Neuronal stem cell (in vitro differentiated cells): Measurements from ENCODE around the gene NTF3.
A peak's percentile ranks its signal among the peaks of the same experiment; 100 is the strongest.

Experiments used
- DNase-seq: peaks from one replicate; pipeline ENCODE4 v3.0.0-alpha.2; 2013; ENCODE audit warnings: low spot score
- H2AFZ ChIP-seq: one replicate; pipeline ENCODE4 v1.6.1; 2013; ENCODE audit warnings: mild to moderate bottlenecking, low read length, inconsistent platforms
- H2AK5ac ChIP-seq: 2 replicates; pipeline ENCODE4 v1.6.1; 2013; ENCODE audit warnings: low read depth, mild to moderate bottlenecking, inconsistent platforms, low read length, moderate library complexity, mixed read lengths
- H2BK120ac ChIP-seq: 2 replicates; pipeline ENCODE4 v1.6.1; 2013; ENCODE audit warnings: low read depth, mild to moderate bottlenecking, inconsistent platforms, low read length, moderate library complexity, mixed read lengths
- H2BK12ac ChIP-seq: one replicate; pipeline ENCODE4 v1.6.1; 2013; ENCODE audit warnings: low read length, inconsistent platforms
- H2BK15ac ChIP-seq: 2 replicates; pipeline ENCODE4 v1.6.1; 2013; ENCODE audit warnings: mild to moderate bottlenecking, low read length, inconsistent platforms, mixed read lengths
- H2BK5ac ChIP-seq: one replicate; pipeline ENCODE4 v1.6.1; 2013; ENCODE audit warnings: inconsistent platforms, mild to moderate bottlenecking, low read length, moderate library complexity
- H3K14ac ChIP-seq: one replicate; pipeline ENCODE4 v1.6.1; 2013; ENCODE audit warnings: low read length, inconsistent platforms
- H3K18ac ChIP-seq: 2 replicates; pipeline ENCODE4 v1.6.1; 2013; ENCODE audit warnings: low read length, inconsistent platforms
- H3K23ac ChIP-seq: 2 replicates; pipeline ENCODE4 v1.6.1; 2013; ENCODE audit warnings: low read depth, mild to moderate bottlenecking, mixed read lengths, low read length, inconsistent platforms; ENCODE audit not compliant: poor library complexity
- H3K27ac ChIP-seq: replicated peaks from 3 replicates; pipeline ENCODE4 v1.5.1; 2013; ENCODE audit warnings: low read length, inconsistent platforms
- H3K27me3 ChIP-seq, 3 experiments: 2 replicates each; pipeline ENCODE4 v1.6.1; 2013; ENCODE audit warnings: low read length in 3 of 3, mild to moderate bottlenecking in 2 of 3, inconsistent platforms in 1 of 3, low read depth in 1 of 3, mixed read lengths in 1 of 3, moderate library complexity in 1 of 3; ENCODE audit not compliant: control insufficient read depth in 3 of 3, insufficient read depth in 3 of 3
- H3K36me3 ChIP-seq, 2 donors: replicated peaks in 1 of 2; 2 replicates each; pipeline ENCODE4 v1.6.1; 2013; ENCODE audit warnings: low read length in 2 of 2; ENCODE audit not compliant: control insufficient read depth in 2 of 2, insufficient read depth in 2 of 2
- H3K4ac ChIP-seq: 2 replicates; pipeline ENCODE4 v1.6.1; 2013; ENCODE audit warnings: inconsistent platforms, mild to moderate bottlenecking, low read length, moderate library complexity
- H3K4me1 ChIP-seq, 2 donors: 1 replicate in 1 of 2; 2 replicates in 1 of 2; pipeline ENCODE4 v1.6.1; 2013; ENCODE audit warnings: low read length in 2 of 2, low read depth in 1 of 2; ENCODE audit not compliant: control insufficient read depth in 2 of 2, insufficient read depth in 1 of 2
- H3K4me2 ChIP-seq: one replicate; pipeline ENCODE4 v1.6.1; 2013; ENCODE audit warnings: mild to moderate bottlenecking, low read length, inconsistent platforms; ENCODE audit not compliant: insufficient read depth, poor library complexity, severe bottlenecking
- H3K4me3 ChIP-seq, 2 donors: 2 replicates each; pipeline ENCODE4 v1.5.1; 2013; ENCODE audit warnings: low read length in 2 of 2, mild to moderate bottlenecking in 2 of 2, inconsistent platforms in 1 of 2, moderate library complexity in 1 of 2
- H3K79me1 ChIP-seq: one replicate; pipeline ENCODE4 v1.6.1; 2013; ENCODE audit warnings: low read depth, mild to moderate bottlenecking, inconsistent platforms, low read length, moderate library complexity
- H3K9ac ChIP-seq: one replicate; pipeline ENCODE4 v1.6.1; 2013; ENCODE audit warnings: mild to moderate bottlenecking, low read depth, low read length, inconsistent platforms; ENCODE audit not compliant: poor library complexity
- H3K9me3 ChIP-seq, 2 donors: replicated peaks in 1 of 2; 2 replicates each; pipeline versions ENCODE3 to v1.6.1; 2013; ENCODE audit warnings: low read length in 2 of 2, mild to moderate bottlenecking in 2 of 2, inconsistent platforms in 1 of 2, low read depth in 1 of 2, mixed read lengths in 1 of 2, moderate library complexity in 1 of 2; ENCODE audit not compliant: control insufficient read depth in 2 of 2, insufficient read depth in 1 of 2
- H4K8ac ChIP-seq: one replicate; pipeline ENCODE4 v1.6.1; 2013; ENCODE audit warnings: low read depth, mild to moderate bottlenecking, inconsistent platforms, low read length, moderate library complexity
- H4K91ac ChIP-seq: one replicate; pipeline ENCODE4 v1.6.1; 2013; ENCODE audit warnings: low read length, low read depth, mild to moderate bottlenecking, inconsistent platforms; ENCODE audit not compliant: poor library complexity
- WGBS, 2 donors: extraction: QIAGEN DNeasy Blood & Tissue Kit; methylation state at CpG; one replicate each; pipeline ENCODE4 v1.1.7; 2013; ENCODE audit warnings: missing lambda C conversion rate in 2 of 2, mixed read lengths in 1 of 2; ENCODE audit not compliant: insufficient read length in 2 of 2, insufficient replicate concordance in 1 of 2; ENCODE audit errors: extremely low coverage in 2 of 2; 5-methylcytosine and 5-hydroxymethylcytosine counted together

The NTF3 gene

DNA sequence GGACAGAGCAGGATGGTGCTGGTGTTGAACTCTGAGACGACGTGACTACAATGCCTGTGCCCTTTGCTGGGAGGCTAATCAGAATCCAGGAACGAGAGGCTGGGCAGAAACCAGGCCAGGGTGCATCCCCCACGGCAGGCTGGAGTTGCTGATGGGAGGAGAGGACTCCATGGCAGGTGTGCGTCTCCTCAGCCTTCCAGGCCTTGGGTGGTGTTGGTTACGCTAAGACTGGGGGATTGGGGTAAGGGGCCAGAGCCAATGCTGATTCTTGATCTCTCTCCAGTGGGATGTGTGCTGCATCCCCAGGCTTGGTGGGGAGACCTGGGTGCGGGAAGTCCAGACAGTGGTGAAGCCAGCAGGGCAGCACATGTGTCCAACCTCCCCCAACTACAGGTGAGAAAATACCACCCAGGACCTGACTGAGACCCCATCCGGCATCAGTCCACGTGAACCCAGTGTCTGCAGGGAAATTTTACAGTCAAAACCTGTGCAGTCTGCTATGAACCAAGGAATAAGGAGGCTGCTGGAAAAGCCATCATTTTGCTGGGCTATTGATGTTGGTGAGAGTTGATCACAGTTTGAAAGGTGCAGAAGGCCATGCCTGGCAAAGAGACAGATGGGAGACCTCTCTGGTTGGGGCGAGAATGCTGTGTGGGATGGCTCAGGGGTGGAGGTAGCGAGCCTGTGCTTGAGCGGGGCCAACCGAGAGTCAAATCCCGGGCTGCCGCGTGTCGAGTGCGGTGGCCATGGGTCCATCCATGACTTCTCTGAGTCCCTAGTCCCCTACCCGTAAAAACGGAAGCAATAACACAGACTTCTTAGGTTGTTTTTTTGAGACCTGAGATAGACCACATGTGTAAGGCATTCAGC lies 89.8 kb downstream of the NTF3 start:
- Histone ChIP-seq H3K18ac (peak overlapping the region; percentile 0), H3K27me3 (no peaks in the 10 kb centered on the region), H2BK5ac (no peak overlapping the region), H3K9me3 (no peaks in the 10 kb centered on the region), H3K9ac (no peak overlapping the region), H3K36me3 (no peaks in the 10 kb centered on the region), H4K91ac (peak overlapping the region; percentile 57), H2BK120ac (no peak overlapping the region), H3K4me2 (no peak overlapping the region), H3K79me1 (no peaks in the 10 kb centered on the region), H3K14ac (no peak overlapping the region), H2BK12ac (no peak overlapping the region), H3K27ac (no peak overlapping the region), H2AK5ac (no peak overlapping the region), H2AFZ (no peak overlapping the region), H3K4me3 (no peak overlapping the region), H4K8ac (no peak overlapping the region), H3K4ac (no peak overlapping the region), H3K4me1 (peaks cover 2 to 4% of the 10 kb centered on the region in 2 donors), H2BK15ac (no peak overlapping the region), H3K23ac (no peak overlapping the region)
- DNase-seq: no peak
- no CpG with 5 or more reads among the region's 20 CpGs for WGBS, 2 donors

DNA sequence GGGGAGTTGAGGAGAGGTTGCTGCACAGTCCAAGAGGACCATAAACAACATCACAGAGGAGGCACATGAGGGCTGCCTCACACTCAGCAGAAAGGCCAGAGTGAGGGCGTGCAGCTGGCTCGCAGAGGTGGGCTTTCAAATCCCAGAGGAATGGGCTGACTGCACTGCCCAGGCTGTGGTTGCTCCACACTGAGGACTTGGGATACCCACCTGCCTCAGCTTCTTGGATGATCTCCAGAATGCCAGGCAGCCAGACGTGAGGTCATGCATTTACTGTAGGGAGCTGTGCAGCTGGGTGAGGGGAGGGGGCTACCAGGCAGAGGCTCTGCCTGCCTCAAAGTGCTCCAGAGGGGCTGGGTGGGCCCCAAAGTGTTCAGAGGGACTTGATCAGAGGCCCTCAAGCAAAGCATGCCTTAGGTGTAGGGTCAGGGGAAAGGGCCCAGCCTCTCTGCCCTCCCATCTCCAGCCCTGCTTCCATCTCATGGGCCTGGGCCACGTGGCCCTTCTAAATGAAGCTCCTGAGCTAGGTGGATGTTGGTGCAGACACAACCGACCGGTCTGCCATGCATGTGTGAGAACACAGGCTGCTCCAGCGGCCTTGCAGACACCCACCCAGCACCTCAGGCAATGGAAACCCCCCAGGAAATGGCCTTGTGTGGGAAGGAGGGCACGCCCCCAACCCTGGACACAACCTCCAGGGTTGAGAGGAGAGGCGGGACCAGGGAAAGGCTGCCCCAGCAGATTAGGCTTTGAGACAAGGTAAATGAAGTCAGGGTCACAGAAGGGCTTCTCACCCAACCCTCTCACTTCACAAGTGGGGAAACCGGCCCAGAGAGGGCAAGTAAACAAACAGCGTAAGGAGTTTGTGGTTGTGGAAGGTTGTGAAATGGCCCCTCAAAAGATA lies 90.8 kb downstream of the NTF3 start:
- Histone ChIP-seq H2AFZ (no peak overlapping the region), H3K36me3 (no peaks in the 10 kb centered on the region), H3K27me3 (no peaks in the 10 kb centered on the region), H3K9ac (no peak overlapping the region), H2AK5ac (no peak overlapping the region), H2BK12ac (no peak overlapping the region), H3K23ac (no peak overlapping the region), H3K4me2 (no peak overlapping the region), H4K91ac (no peak overlapping the region), H3K14ac (no peak overlapping the region), H2BK5ac (no peak overlapping the region), H3K27ac (no peak overlapping the region), H3K9me3 (no peaks in the 10 kb centered on the region), H3K4ac (no peak overlapping the region), H3K4me3 (no peak overlapping the region), H3K4me1 (peaks cover 0 to 2% of the 10 kb centered on the region in 2 donors), H2BK120ac (no peak overlapping the region), H3K18ac (no peak overlapping the region), H3K79me1 (no peaks in the 10 kb centered on the region), H4K8ac (no peak overlapping the region), H2BK15ac (peak overlapping the region; percentile 9)
- DNase-seq: no peak
- no CpG with 5 or more reads among the region's 11 CpGs for WGBS, 2 donors

DNA sequence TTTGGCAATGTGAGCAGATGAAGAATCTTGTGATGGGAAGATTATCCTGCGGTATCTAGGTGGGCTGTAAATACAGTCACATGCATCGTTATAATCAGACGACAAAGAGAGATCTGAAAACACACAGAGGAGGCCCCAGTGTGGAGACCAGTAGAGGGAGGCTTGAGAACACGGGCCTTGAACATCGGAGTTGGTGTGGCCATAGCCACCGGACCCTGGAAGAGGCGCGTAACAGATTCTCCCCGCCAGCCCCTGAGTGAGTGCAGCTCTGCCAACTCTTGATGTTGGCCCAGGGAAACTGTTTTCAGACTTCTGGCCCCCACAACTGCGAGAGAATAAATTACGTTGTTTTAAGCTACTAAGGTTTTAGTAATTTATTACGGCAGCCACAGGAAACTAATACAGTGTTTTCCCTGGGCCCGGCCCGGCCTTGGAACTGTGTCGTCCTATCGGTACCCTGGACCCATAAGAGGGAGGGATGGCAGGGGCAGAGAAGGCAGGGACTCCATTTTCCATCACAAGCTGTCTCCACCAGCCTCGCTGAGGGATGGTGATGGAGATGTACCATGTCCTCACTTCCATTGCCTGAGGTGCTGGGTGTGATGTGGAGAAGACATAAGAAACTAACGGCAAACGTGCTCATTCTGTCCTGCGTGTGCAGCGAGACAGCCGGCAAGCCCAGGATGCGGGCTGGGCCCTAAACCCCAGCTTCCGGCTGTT lies 91.6 kb downstream of the NTF3 start:
- Histone ChIP-seq H4K91ac (no peak overlapping the region), H4K8ac (no peak overlapping the region), H3K4me1 (peaks cover 0 to under 1% of the 10 kb centered on the region in 2 donors), H3K14ac (no peak overlapping the region), H2BK12ac (peak overlapping the region; percentile 14), H2BK120ac (no peak overlapping the region), H3K9ac (no peak overlapping the region), H3K27me3 (no peaks in the 10 kb centered on the region), H2AK5ac (no peak overlapping the region), H3K18ac (no peak overlapping the region), H3K27ac (no peak overlapping the region), H2AFZ (no peak overlapping the region), H2BK15ac (no peak overlapping the region), H3K4me2 (no peak overlapping the region), H3K23ac (no peak overlapping the region), H3K36me3 (no peaks in the 10 kb centered on the region), H3K4ac (no peak overlapping the region), H2BK5ac (no peak overlapping the region), H3K79me1 (no peaks in the 10 kb centered on the region), H3K4me3 (no peak overlapping the region), H3K9me3 (no peaks in the 10 kb centered on the region)
- no peak for DNase-seq
- WGBS, 2 donors: no CpG with 5 or more reads among the region's 24 CpGs
